ENCODE measurements around the gene SLC43A3.

Gene SLC43A3

DNA sequence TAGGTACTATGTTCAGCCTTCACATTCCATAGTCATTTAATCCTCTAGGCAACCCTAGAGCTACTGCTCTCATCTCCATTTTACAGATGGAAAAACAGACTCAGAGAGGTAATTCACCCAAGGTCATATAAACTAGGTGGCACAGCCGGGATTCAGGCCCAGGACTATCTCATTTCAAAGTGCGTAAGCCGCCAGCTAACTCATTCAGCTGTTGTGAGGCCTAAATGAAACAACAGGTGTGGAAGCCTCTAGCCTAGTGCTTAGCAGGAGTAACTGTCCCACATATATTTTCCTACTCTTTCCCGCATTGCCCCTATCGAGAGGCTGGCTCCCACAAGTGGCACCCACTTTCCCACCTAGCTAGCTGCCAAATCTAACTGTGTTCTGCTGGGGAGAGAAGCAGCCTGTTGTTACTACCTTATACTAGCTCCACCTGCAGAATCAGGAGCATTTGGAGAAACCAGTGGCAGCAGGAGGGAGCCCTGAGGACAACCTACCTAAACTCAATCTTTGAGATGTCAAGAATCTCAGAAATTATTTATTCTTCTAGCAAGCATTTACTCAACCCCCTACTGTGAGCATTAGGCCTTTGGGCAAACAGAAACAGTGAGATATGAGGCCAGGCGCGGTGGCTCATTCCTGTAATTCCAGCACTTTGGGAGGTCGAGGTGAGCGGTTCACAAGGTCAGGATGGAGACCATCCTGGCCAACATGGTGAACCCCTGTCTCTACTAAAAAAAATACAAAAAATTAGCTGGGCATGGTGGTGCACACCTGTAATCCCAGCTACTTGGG lies 66.8 kb downstream of the SLC43A3 start:
- no peaks in the 10 kb centered on the region for H3K36me3 Mint-ChIP-seq (ENCODE audit: low read depth)
- H3K9me3 Mint-ChIP-seq = no peaks in the 10 kb centered on the region
- peaks cover 7% of the 10 kb centered on the region for H3K27me3 Mint-ChIP-seq (ENCODE audit: low read depth)
- H3K27ac Mint-ChIP-seq = no peak overlapping the region
- H3K4me1 Mint-ChIP-seq (ENCODE audit: low read depth) = no peaks in the 10 kb centered on the region
- H3K4me3 Mint-ChIP-seq = no peak overlapping the region

DNA sequence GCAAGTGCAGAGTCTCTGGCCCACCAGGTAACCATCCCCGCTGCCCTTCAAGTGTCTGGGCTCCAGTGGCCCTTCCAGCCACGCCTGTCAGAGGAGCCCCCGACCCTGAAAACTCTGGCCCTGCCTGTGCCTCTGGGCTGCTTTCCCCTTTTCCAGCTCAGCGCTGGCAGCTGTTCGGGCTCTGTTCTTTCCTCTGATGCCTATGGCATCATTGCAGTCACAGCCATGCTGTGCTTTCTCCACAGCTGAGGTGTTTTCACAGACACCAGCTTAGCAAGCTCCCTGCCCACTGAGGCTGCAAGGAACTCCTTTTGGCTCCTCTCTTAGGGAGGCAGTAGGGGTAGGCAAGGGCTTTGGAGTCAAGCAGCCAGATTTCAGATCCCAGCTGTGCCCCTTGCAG lies 67.5 kb downstream of the SLC43A3 start:
- Mint-ChIP-seq H3K36me3 (ENCODE audit: low read depth) (no peaks in the 10 kb centered on the region), H3K27me3 (ENCODE audit: low read depth) (peaks cover 13% of the 10 kb centered on the region), H3K9me3 (no peaks in the 10 kb centered on the region), H3K27ac (no peak overlapping the region), H3K4me1 (ENCODE audit: low read depth) (no peaks in the 10 kb centered on the region), H3K4me3 (no peak overlapping the region)

DNA sequence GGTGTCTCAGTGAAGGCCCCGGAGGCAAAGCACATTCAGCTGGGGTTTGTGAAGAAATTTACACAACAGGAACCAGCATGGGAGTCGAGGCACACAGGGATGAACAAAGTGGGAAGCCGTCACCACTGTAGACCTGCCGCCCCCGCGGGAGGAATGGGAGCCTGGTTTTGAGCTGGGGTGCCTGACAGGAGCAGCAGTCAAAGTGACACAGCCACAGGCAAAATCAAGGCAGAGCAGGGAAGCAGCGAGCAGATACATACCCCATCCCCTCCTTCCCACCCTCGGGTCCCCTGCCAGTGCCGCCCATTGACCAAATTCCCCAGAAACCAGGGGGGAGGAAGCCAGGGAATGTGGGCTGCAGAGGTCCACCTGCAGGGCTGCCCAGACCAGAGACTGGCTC lies 67.9 kb downstream of the SLC43A3 start:
- Mint-ChIP-seq H3K4me1 (ENCODE audit: low read depth) (no peaks in the 10 kb centered on the region), H3K9me3 (no peaks in the 10 kb centered on the region), H3K4me3 (no peak overlapping the region), H3K27ac (no peak overlapping the region), H3K36me3 (ENCODE audit: low read depth) (no peaks in the 10 kb centered on the region), H3K27me3 (ENCODE audit: low read depth) (peaks cover 17% of the 10 kb centered on the region)

DNA sequence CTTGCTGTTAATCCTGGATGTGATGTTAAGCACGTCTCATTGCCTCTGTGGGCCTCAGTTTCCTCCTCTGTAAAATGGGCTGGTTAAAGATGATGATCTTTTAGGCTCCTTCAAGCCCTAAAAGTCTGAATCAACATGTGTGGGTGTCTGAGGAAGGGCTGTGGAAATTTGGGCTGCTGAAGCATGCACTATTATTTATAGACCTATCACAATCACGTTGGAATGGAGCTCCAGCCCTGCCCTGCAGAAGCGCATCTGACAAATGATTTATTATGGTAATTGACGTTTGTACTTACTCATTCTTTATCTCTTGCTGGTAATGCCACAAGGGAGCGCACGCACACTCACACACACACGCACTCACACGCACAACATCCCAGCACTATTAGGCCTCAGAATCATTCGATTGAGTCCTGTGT lies 68.4 kb downstream of the SLC43A3 start:
- no peak overlapping the region for H3K4me3 Mint-ChIP-seq

DNA sequence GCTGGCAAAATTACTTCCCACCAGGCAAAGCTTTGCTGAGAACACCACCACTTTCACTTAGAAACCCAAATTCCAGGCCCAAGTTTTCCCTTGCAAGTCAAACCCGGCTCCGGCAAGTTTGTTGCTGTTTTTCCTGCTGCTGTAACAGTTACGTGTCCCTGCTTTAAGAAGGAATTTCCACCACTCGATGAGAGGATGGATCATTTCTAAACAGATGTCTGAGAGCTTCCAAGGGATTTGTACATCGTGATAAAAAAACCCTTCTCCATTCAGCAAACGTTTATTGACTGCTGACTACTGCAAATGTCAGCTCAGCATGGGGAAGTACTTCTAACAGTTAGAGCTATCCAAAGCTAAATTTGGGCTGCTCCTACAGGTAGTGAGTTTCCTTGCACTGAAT lies 69.1 kb downstream of the SLC43A3 start:
- Mint-ChIP-seq H3K9me3 (no peaks in the 10 kb centered on the region), H3K27ac (no peak overlapping the region), H3K4me3 (no peak overlapping the region), H3K4me1 (ENCODE audit: low read depth) (no peaks in the 10 kb centered on the region), H3K36me3 (ENCODE audit: low read depth) (no peaks in the 10 kb centered on the region), H3K27me3 (ENCODE audit: low read depth) (peaks cover 22% of the 10 kb centered on the region)

More for the DNA sequence above, 68.4 kb downstream of the SLC43A3 start:
- Mint-ChIP-seq H3K36me3 (ENCODE audit: low read depth) (no peaks in the 10 kb centered on the region), H3K27me3 (ENCODE audit: low read depth) (peaks cover 17% of the 10 kb centered on the region), H3K4me1 (ENCODE audit: low read depth) (no peaks in the 10 kb centered on the region), H3K27ac (no peak overlapping the region), H3K9me3 (no peaks in the 10 kb centered on the region)

DNA sequence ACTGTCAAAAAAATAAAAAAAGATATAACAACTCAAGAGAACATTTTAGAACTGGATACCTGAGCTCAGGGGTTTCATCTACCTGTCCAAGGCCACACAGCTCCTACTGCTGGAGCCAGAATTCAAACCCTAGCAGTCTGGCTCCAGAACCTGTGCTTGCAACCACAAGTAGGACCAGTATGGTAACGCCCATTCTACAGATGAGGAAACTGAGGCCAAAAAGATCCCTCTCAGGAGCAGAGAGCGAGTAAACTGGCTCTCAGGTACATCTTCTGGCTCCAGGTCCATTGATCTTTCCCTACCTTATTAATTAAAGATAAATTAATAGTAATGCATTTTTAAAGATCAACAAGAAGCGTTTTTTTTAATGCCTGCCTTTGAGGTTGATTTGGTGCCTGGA lies 69.6 kb downstream of the SLC43A3 start:
- no peaks in the 10 kb centered on the region for H3K36me3 Mint-ChIP-seq (ENCODE audit: low read depth)
- no peaks in the 10 kb centered on the region for H3K9me3 Mint-ChIP-seq
- H3K27me3 Mint-ChIP-seq (ENCODE audit: low read depth) = peaks cover 22% of the 10 kb centered on the region
- no peak overlapping the region for H3K4me3 Mint-ChIP-seq
- no peak overlapping the region for H3K27ac Mint-ChIP-seq
- H3K4me1 Mint-ChIP-seq (ENCODE audit: low read depth) = no peaks in the 10 kb centered on the region
